GM12891 (cell line): ENCODE data around the gene ZNF878.

Experiments
- POLR2A ChIP-seq: IDR thresholded peaks from 2 replicates; pipeline ENCODE4 v1.6.1; 2011; ENCODE audit warnings: low read depth, low read length, control low read depth
- POLR2AphosphoS5 ChIP-seq: IDR thresholded peaks from 2 replicates; pipeline ENCODE4 v1.6.1; 2011; ENCODE audit warnings: low read depth, low read length, control low read depth
- POU2F2 ChIP-seq: IDR thresholded peaks from 2 replicates; pipeline ENCODE4 v1.6.1; 2011; ENCODE audit warnings: low read depth, mild to moderate bottlenecking, control low read depth, low read length, moderate library complexity
- SPI1 ChIP-seq: IDR thresholded peaks from 2 replicates; pipeline ENCODE4 v1.6.1; 2011; ENCODE audit warnings: low read depth, low read length, control low read depth
- TAF1 ChIP-seq: IDR thresholded peaks from 2 replicates; pipeline ENCODE4 v1.6.1; 2011; ENCODE audit warnings: low read depth, low read length, control low read depth

GRCh38 chr19:12092956-12093355 is 40.2 kb upstream of the ZNF878 start:
- TF ChIP-seq POLR2AphosphoS5 (no peak), POLR2A (no peak), TAF1 (no peak), POU2F2 (no peak), SPI1 (no peak)
